Left renal pelvis (tissue), 4 donors: ENCODE measurements around the gene ABLIM2. TPM values are rescaled to one million over a fixed set of nuclear protein-coding genes. Genes with fewer than 3 reads are reported as not detected.

ENCODE experiments used
- DNase-seq, 4 donors: peaks; one replicate each; pipeline ENCODE4 v3.0.0-alpha.2; 2013; ENCODE audit warnings: low read depth in 4 of 4, low spot score in 3 of 4
- polyA plus RNA-seq, 4 donors: library from polyadenylated mRNA; unstranded; fragments of 120-200 nt; gene quantifications; one replicate each; pipeline ENCODE4 v1.2.1, GENCODE V29; 2013; ENCODE audit not compliant: insufficient read length in 4 of 4

ABLIM2 gene
- polyA plus RNA-seq, 4 donors, result 1.8 to 7.0 (median 6.1) TPM

DNA sequence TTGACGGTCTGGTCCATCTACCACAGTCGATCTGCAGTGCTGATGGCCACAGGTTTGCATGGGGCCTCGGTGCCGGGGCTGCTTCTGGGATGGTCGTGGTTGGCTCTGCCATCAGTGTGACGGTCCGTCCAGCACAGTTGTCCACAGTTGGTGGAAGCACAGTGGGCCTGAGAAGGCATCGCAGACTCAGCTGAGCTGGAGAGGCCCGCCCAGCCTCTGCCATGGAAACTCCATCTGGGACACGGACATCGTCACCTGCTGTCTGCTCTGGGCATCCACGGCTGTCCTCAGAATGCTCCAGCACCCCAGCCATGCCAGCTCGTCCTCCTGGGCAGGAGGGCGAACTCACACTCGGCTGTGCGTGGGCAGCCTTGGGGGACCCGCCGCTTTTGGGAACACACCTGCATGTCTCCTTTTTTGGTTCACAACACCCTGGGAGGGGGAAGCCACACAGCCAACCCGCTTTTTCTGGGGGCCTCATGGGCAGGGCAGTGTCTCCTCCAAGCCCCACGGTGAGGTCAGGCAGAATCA lies 33.0 kb downstream of the ABLIM2 start:
- DNase-seq, result no peak

DNA sequence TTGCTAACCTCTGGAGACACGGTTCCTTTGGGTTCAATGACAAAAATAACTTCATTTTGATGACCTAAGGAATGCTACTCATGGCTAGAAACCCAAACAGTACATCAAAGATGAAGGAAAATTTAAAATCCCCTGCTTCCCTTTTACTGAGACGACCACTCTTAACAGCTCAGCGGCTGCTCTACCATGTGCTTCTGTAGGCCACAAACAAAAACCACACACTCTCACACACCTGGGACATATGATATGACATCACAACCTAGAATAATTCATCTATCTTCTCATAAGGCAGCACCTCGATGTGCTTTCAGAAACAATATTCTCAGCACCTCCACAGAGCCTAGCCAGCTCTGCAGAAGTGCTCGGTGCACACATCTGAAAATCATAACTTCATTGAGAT lies 34.7 kb downstream of the ABLIM2 start:
- no peak for DNase-seq

DNA sequence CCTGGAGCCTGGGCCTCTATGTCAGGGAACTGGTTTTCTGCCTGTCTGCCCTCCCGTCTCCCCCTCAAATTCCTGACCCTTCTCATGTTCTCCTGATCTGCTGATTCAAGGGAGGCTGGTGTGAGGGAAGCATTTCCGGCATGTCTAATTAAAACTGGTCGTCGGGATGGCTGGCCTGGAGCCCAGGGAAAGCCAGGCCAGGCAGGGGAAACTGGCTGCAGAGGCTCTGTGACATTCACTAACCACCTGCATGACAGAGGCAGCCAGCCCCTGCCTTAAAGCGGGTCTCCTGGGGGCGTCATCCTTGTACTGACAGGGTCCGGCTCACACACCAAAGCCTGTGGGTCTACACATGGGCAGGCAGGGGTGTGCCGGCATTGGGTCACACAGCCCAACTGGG lies 35.2 kb downstream of the ABLIM2 start:
- DNase-seq, result peak; percentile 60 to 80 (median 69)

DNA sequence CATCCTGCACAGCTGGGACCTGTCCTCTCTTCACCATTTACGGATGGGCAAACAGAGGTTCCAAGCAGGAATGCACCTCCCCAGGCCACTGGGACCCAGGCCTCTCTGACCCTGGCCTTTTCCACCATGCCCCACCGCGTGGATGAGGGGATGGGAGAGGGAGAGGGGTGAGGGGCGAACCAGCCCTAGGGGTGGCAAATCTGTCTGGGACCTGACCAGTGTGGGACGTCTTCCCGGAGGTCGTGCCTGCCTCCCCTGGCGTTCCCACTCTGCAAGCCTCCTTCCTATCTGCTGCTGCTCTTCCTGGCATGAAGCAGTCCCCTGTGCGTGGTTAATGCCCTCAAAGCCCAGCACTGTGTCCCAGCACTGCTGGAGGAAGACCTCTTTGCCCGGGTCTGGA lies 35.9 kb downstream of the ABLIM2 start:
- no peak for DNase-seq

DNA sequence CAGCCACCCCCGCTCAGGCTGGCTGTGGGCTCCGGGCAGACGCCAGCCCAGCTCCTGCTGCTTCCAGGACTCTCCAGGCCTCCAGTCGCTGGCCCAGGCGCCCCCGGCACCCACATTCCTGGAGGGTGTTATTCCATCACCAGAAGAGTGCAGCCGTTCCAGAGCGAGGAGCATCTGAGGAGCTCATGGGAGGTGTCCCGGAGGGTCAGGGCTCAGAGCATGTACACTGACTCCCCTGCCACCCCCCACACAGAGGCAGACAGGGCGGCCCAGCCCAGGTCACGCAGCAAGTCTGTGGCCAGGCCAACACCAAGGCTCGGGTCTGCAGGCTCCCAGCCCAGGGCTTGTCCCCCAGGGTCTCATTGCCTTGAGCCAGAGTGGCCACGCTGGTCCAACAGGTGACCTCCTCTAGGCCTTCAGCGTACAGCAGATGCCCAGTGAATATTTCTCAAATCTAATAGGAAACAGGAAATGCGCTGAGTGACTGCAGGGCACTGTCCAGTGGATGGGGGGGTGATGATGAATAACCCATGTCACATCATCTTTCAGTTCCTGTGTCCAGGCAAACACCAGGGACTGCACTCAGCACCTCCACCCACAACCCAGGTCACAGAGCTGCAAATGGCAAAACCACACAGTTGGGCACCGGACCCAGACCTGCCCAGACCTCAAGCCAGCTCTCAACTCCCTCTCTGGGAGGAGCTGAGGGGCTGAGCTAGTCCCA lies 37.2 kb downstream of the ABLIM2 start:
- DNase-seq, result no peak

DNA sequence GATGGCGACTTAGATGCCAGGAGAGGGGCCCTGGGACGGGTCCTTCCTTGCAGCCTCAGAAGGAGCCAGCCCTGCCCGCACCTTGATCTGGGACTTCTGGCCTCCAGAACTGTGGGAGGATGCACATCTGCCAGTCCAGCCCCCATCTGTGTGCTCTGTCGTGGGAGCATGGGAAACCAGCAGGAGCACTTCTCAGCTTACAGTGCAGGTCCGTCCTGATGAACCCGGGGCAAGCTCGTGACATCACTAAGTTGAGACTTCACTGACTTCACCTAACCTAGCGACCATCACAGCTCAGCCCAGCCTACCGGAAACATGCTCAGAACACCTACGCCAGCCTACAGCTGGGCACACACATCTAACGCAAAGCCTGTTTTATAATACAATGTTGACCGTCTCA lies 38.1 kb downstream of the ABLIM2 start:
- DNase-seq, result peak; percentile 41 to 67 (median 46)

DNA sequence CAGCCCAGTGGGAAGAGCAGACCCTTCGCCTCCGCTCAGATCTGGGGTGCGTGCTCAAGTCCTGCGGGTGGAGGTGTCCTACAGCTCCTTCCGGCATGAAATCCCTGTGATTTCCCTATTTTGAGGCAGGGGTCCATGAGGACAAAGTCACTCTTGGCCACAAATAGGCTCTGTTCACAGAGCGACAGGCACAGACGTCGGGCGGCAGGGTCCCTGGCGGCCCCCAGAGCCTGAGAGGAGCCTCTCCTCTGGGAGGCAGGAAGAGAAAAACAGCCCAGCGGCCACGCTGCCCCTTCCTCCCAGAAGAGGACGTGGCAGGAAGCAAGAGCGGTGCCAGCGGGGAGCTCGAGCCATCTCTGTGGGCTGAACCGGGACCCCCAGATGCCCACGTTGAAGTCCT lies 38.7 kb downstream of the ABLIM2 start:
- no peak for DNase-seq

DNA sequence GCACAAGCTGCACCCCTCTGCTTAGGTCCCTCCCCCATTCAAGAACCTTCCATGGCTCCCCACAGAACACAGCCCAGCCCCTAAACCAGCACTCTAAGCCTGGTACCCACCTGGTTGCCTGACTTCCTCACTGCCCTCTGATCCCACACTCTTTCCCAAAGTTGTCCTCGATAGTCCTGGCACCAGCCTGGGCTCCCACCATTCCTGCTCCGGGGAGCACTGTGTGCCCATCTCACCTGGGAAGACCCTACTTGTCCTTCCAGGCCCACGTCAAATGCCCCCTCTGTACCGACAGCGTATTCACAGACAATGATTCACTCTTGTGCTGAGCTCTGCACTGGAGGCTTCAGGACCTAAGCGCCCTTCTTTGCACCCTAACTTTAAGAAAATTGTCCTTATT lies 40.1 kb downstream of the ABLIM2 start:
- no peak for DNase-seq

DNA sequence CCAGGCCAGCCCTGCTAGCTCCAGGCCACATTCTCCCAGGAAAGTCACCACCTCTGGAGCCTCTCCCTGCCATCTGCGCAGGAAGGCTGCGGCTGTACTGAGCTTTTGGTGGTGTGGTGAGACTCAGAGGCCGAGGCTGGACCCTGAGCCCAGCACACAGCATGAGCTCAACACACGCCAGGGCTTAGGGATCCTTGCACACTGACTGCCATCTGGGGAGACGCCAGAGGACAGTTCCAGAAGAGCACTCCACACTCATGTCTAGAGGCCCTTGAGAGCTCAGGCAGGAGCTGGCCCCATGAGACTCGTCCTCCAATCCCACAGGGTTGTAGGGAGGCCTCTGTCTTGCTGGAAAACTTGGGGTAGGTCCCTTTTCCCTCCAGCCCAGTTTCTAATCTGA lies 40.6 kb downstream of the ABLIM2 start:
- no peak for DNase-seq

DNA sequence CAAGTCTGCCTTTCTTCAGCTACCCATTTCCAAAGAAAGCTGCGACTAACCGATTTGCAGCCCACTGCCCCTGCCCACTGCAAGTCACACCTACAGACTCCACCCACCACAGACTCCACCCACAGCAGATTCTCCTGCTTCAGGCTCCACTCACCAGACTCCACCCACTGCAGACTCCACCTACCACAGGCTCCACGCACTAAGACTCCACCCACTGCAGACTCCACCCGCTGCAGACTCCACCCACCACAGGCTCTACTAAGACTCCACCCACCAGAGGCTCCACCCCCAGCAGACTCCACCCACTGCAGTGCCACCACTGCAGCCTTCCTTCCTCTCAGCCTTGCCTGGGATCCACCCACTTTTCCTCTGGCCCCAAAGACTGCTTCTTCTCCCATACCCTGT lies 41.3 kb downstream of the ABLIM2 start:
- no peak for DNase-seq

DNA sequence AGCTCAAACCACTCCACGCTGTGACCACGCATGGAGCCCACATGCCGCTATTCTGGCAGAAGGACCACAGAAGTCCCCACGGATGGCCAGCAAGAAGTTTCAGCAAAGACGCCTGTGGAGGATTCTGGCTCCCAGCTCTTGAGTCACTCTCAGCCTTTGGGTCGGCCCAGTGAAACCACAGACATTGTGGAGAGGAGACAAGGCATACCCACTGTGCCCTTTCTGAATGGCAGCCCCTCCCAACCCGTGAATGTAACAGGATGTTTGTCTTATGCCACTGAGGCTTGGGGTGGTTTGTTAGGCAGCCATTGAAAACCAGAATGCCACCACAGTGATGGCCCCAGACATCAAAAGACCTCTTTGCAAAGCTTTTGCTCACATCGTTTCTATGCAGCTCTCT lies 42.7 kb downstream of the ABLIM2 start:
- DNase-seq, result no peak

DNA sequence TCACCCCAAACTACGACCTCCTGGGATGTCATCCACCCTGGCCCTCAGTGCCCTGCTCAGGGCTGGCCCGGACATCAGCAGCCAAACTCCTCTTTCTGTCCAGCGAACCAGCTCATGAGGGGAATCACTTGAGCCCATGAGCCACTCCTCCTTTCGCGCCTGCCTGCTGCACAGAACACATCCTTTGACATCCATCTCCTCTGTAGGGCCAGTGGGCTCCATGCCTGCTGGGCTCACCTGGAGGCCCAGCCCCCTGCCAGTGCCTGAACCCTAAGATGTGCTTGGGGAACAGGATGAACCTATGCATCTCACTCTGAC lies 43.5 kb downstream of the ABLIM2 start:
- no peak for DNase-seq

DNA sequence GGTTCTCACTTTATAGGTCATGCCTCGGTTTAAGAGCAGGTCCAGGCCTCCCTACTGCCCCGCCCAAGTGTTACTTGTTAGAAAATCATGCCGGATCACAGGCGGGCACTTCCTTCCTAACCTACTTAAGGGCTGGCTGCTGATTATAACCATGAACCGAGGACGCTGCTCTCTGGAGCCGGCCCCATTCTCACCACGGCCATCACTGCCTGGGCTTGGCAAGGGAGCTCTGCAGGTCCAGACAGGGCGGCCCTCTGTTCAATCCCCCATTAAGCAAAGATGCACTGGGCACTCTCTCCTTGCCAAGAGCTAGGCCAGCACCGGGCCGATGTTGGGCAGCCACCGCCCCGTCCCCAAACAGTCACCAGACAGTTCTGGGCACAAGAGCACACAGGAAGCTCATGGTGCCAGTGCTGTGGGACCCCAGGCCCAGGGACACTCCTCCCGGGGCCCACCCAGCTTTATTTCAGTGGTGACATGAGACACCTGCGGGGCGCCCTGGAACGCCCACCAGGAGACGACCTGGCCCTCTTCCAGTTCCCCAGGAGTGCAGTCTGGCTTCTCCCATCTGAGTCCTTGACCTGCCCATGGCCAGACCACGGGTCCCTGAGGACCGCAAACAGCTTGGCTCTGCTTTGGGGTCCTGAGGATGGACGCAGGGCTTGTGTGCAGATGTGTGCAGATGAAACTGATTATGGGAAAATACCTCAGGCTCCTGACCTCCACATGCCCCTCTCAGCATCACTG lies 44.0 kb downstream of the ABLIM2 start:
- DNase-seq, result no peak

DNA sequence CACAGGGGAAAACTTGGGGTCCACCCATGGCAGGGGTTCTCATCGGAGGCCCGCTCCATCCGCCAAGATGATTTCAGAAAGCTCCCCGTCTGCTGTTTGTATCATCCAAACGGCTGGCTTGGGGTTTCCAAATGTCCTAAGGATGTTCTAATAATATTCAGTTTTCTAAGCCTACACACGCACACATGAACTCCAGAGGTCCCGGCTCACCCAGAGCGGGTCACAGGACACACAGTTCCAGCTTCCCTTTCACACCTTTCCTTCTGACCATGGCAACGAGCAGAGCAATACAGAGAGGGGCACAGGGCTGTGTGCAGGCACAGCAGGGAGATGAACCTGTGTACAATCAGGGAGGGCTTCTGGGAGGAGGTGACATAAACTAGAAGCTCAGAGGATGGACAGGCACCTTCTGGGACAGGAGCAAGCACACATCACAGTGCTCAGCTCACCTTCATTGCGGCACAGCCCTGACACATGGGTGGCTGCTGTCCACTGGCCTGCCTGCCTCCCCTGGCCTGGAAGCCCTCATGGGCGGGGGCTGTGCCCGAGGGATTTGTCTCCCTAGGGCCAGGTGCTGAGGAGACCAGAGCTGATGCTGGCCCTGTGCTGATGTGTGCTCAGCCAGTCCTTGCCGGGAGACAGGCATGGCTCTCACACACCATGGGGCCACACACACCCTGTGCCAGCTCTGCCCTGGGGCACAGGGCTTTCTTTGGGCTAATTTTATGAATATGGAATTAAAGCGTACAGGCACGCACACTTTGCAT lies 44.8 kb downstream of the ABLIM2 start:
- no peak for DNase-seq

DNA sequence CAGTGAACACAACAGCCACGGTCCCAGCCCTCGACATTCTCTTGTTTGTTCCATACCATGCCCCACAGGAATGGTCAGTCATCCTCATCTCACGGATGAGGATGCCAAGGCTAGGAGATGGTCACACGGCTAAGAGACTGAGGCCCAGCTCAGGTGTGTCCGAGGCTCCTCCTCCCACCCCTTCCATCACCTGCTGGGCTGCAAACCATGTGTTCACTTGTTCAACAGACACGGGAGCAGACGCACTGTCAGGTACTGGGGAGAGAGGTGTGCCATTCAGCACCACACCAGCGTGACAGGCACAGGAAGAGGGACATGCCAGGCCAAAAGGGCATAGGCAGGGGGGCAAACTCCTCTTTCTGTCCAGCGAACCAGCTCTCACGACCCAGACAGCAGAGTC lies 45.9 kb downstream of the ABLIM2 start:
- no peak for DNase-seq

DNA sequence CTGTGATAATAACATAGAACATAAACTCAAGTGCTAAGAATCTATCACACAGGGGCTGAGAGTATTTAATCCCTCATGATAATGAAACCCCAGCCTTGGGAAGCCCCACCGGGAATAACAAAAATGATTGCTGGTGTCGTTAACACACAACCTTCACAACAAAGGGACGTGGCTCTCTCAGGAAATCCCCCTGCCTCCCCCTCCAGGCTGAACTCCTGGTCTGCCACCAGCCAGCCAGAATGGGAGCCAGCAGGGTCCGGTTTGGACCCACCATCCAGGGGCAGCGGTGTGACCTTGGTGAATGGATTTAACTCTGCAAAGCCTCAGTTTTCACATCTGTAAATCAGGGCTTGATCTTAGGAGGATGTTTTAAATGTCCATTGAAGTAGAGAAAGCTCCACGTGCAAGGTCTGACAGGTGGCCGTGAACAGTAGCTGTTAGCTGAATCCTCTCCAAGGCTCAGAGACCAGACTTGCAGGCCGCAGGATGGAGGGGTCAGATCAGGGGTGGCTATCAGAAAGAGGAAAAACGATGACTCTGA lies 46.5 kb downstream of the ABLIM2 start:
- no peak for DNase-seq

DNA sequence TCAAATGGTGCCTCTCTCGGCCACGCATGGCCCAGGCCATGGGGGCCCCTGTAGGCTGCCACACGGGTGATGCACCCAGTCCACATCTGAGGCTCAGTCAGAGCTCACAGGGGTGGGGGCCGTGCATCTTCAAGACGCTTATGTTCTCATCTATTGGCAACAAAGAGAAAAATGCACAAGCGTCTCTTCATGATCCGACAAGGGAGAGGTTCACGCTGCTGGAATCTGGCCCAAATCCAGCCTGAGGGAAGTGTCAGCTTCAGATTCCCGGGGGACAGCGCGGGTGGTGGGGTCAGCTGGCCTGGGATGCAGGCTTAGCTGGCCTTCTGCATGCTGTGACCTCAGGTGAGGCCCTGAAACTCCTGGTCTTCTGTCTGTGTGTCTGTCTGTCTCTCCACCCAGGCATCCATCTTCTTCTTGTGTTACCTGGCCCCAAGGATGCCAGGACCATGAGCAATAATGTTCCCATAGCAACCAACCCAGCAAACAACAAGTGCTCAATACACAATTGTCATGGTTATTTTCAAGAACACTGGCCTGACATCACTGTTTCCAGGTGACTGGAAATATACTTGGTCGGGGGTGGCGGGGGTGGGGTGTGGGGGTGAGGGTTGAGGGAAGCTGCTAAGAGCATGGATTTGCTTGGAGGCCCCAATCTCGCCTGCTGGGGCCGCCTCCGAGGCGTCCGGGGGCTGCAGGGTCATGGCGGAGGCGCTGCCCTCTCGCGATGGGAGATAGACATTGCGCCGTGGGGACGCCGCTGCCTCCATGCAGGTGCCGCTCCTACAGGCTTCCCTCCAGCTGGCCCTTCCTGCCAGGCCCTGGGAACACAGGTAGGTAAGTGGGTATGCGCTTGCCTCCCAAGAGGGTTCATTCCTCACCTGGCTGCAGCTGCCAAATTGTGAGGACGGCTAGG lies 48.3 kb downstream of the ABLIM2 start:
- DNase-seq, result no peak

DNA sequence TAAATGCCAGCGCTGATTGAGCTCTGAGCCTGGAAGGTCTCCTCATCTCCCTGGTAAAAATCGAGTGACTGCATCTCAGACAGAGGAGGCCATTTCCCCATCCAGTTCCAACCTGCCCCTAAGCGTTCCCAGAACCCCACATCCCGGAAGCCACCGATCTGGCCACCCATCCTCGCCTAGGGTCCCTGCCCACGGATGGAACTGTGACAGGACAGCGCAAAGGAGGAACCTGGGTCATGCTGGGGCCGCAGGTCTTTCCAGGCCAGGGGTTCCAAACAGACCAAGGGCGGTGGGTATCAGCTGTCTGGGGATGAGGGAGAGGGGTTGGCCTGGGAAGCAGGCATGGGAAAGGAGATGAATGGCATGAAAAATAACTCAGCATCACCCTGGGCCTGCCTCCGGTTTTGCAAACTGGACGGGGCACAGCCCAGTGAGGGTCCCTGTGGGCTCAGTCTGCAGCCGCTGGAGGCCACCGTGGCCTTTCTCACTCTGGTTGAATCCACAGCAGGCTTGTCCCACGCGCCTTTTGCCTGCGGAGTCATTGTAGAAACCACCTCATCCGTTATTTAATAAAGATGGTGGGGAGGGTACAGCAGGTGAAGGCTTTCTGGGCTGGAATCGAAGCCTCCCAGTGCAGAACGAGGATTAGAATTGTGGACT lies 49.1 kb downstream of the ABLIM2 start:
- DNase-seq, result no peak

DNA sequence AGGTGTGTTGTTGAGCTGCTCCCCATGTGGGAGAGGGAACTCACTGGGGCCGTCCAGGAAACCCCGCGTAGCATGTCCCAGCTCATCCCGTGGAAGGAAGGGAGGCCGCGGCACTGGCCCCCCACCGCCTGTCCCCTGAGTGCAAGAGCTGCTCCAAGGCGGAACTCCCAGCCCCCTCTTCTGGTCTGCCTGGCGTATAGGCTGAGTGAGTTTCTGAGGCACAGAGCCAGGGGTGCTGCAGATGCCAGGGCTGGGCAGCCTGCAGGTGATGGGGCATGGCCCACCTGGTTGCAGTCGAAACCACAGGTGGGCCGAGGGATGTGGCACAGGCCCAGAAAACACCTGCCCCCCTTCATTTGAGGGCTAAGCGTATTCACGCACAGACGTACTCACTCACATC lies 49.6 kb downstream of the ABLIM2 start:
- DNase-seq, result no peak

DNA sequence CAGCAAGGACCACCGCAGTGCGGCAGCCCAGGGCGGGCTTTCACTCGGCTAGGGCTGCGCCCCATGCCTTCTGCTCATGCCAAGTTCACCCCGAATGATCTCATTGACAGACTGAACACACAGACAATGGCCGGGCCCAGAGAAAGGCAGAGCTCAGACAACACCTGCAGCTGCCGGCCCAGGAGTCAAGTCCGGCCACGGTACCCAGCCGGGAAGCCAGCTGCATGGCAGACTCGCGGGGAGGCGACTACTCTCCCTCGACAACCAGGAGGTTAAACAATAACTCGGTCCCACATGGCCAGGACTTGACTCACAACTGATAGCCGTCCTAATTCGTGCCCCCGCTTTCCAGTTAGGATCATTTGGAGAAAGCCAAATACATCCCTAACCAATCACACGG lies 50.4 kb downstream of the ABLIM2 start:
- no peak for DNase-seq
